Naive thymus-derived CD4-positive, alpha-beta T cell (primary cell): ENCODE results near the gene APPL2. TPM values are rescaled to one million over a fixed set of nuclear protein-coding genes. Genes with fewer than 3 reads are reported as not detected.

Source experiments
- ATAC-seq: fragments of 150-1000 bp; cut with Tn5 transposase; 2 replicates; pipeline ENCODE4 v1.10.0; 2021; ENCODE audit warnings: mild to moderate bottlenecking, moderate library complexity
- CTCF ChIA-PET: fragments of 350-600 bp; sonication (Branson Sonifier 250); formaldehyde crosslinking; loops from one replicate; lab custom pipeline; 2021; ENCODE audit warnings: antibody characterized with exemption; lab: Charles Lee
- POLR2A ChIA-PET: fragments of 350-600 bp; sonication (Branson Sonifier 250); formaldehyde crosslinking; loops from one replicate; lab custom pipeline; 2021; ENCODE audit warnings: antibody characterized with exemption, inconsistent platforms; lab: Charles Lee
- DNase-seq, 9 donors: peaks; one replicate each; pipeline versions ENCODE4 v3.0.0 to v3.0.0-alpha.2; 2020 to 2022; ENCODE audit warnings: mixed read lengths in 1 of 9
- H3K27ac ChIP-seq: one replicate; pipeline ENCODE4 v1.7.0; 2013; ENCODE audit warnings: mild to moderate bottlenecking, low read depth, low read length, moderate library complexity
- H3K27me3 ChIP-seq, 2 donors: one replicate each; pipeline ENCODE4 v1.7.0; 2013; ENCODE audit warnings: low read length in 2 of 2, mild to moderate bottlenecking in 2 of 2, moderate library complexity in 2 of 2; ENCODE audit not compliant: control insufficient read depth in 2 of 2, insufficient read depth in 2 of 2
- H3K36me3 ChIP-seq, 3 experiments: 1 replicate in 2 of 3; 2 replicates in 1 of 3; pipeline ENCODE4 v1.7.0; 2013; ENCODE audit warnings: low read length in 3 of 3, mild to moderate bottlenecking in 3 of 3, moderate library complexity in 1 of 3; ENCODE audit not compliant: insufficient read depth in 3 of 3, control insufficient read depth in 2 of 3
- H3K4me1 ChIP-seq, 2 donors: one replicate each; pipeline ENCODE4 v1.7.0; 2013; ENCODE audit warnings: low read length in 2 of 2, mild to moderate bottlenecking in 2 of 2, moderate library complexity in 1 of 2; ENCODE audit not compliant: control insufficient read depth in 2 of 2, insufficient read depth in 2 of 2
- H3K4me3 ChIP-seq: 2 replicates; pipeline ENCODE4 v1.7.0; 2013; ENCODE audit warnings: mild to moderate bottlenecking, low read length
- H3K9me3 ChIP-seq, 3 experiments: 1 replicate in 2 of 3; 2 replicates in 1 of 3; pipeline ENCODE4 v1.7.0; 2013; ENCODE audit warnings: low read length in 3 of 3; ENCODE audit not compliant: control insufficient read depth in 2 of 3
- H3K27ac Mint-ChIP-seq, 9 donors: one replicate each; pipeline ENCODE4 v1.8.0; 2020 to 2022; ENCODE audit warnings: mixed read lengths in 9 of 9, mild to moderate bottlenecking in 8 of 9, moderate library complexity in 5 of 9, inconsistent platforms in 2 of 9
- H3K27me3 Mint-ChIP-seq, 5 donors: one replicate each; pipeline ENCODE4 v1.8.0; 2021 to 2022; ENCODE audit warnings: mixed read lengths in 5 of 5, mild to moderate bottlenecking in 1 of 5
- H3K36me3 Mint-ChIP-seq, 5 donors: one replicate each; pipeline ENCODE4 v1.8.0; 2020 to 2022; ENCODE audit warnings: mixed read lengths in 5 of 5, mild to moderate bottlenecking in 3 of 5, inconsistent platforms in 1 of 5
- H3K4me1 Mint-ChIP-seq, 7 donors: one replicate each; pipeline ENCODE4 v1.8.0; 2020 to 2022; ENCODE audit warnings: mixed read lengths in 7 of 7, mild to moderate bottlenecking in 3 of 7, inconsistent platforms in 1 of 7
- H3K4me3 Mint-ChIP-seq, 10 donors: one replicate each; pipeline ENCODE4 v1.8.0; 2020 to 2022; ENCODE audit warnings: mild to moderate bottlenecking in 10 of 10, mixed read lengths in 10 of 10, moderate library complexity in 6 of 10, inconsistent platforms in 2 of 10
- H3K9me3 Mint-ChIP-seq, 11 donors: one replicate each; pipeline ENCODE4 v1.8.0; 2020 to 2022; ENCODE audit warnings: mixed read lengths in 11 of 11, mild to moderate bottlenecking in 4 of 11, inconsistent platforms in 1 of 11, moderate library complexity in 1 of 11
- intact Hi-C, 2 donors: fragments of 100-400 bp; cut with micrococcal nuclease; formaldehyde crosslinking; loops; one replicate each; pipeline ENCODE4 v1.15.1; 2023
- polyA plus RNA-seq, 2 donors: library from polyadenylated mRNA; unstranded; fragments of 300-500 nt; fragmentation: Illumina TruSeq; gene quantifications; one replicate each; pipeline ENCODE4 v1.2.3, GENCODE V29; 2021
- total RNA-seq, 6 experiments: library from RNA in 5 of 6; stranded (reverse) in 5 of 6; gene quantifications; 1 replicate in 5 of 6; 2 replicates in 1 of 6; pipeline ENCODE4 v1.2.3 and lab custom pipeline; 2021 to 2026

The APPL2 gene, protein sequence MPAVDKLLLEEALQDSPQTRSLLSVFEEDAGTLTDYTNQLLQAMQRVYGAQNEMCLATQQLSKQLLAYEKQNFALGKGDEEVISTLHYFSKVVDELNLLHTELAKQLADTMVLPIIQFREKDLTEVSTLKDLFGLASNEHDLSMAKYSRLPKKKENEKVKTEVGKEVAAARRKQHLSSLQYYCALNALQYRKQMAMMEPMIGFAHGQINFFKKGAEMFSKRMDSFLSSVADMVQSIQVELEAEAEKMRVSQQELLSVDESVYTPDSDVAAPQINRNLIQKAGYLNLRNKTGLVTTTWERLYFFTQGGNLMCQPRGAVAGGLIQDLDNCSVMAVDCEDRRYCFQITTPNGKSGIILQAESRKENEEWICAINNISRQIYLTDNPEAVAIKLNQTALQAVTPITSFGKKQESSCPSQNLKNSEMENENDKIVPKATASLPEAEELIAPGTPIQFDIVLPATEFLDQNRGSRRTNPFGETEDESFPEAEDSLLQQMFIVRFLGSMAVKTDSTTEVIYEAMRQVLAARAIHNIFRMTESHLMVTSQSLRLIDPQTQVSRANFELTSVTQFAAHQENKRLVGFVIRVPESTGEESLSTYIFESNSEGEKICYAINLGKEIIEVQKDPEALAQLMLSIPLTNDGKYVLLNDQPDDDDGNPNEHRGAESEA
- total RNA-seq (10 to 100 TPM; 31.6 to 74.5 (median 58.3) TPM), polyA plus RNA-seq (10 to 100 TPM; 10.1 to 27.1 TPM), total RNA-seq (lab: John Stamatoyannopoulos, UW) (49.7 reads per million, percentile 71 among the genes with 10 or more reads in this experiment)

DNA sequence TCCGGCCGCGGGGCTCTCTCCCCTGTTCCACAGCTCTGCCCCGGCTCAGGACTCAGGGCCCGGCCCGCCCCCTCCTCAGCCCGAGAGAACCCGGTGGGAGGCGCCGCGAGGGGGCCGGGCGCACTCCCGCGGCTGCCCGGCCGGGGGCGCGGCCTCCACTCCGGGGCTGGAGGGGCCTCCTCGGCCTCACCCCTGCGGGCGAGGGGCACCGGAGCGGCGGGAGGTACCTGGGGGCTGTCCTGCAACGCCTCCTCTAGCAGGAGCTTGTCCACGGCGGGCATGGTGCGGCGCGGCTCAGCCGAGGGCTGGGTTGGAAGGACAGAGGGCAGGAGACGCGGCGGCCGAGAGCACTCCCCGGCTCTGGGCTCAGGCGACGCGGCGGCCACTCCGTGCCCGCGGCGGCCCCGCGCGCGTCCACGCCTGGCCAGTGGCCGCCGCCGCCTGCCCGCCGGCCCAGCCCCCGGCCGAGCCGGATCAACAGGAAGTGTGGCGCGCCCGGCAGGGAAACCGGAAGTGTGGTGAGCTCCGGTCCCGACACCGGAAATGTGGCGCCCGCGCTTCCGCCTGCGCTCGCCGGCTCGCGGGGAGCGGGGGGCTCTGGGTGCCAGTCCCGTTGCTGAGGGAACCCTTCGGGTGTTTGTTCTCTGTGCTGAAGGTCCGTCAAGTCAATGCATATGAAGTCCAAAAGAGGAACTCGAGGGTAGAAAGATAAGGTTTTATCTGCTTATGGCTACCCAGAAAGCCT, at the start of gene APPL2:
Gene APPL2, minus strand, starts transcription at position 443 of the 745 bp plus-strand sequence. Its CDS starts 162 bp downstream, at position 281.
- Mint-ChIP-seq H3K4me1 (peaks cover 42 to 54% (median 48%) of the 10 kb centered on the region in 7 donors), H3K27ac (peak within 1 kb of the TSS; percentile 86 to 96 (median 91)), H3K4me3 (peak within 1 kb of the TSS in 9 of 10 donors; percentile 89 to 95 (median 93)), H3K36me3 (peaks cover 0 to 13% (median 3%) of the 10 kb centered on the region in 5 donors), H3K27me3 (peaks cover 0 to 3% (median 0%) of the 10 kb centered on the region in 5 donors), H3K9me3 (no peaks in the 10 kb centered on the region)
- peak; percentile 52 to 81 (median 71) for DNase-seq
- CTCF ChIA-PET, result no interaction called here
- Histone ChIP-seq H3K36me3 (peaks cover 0 to 5% (median 0%) of the 10 kb centered on the region in 3 experiments), H3K27me3 (no peaks in the 10 kb centered on the region), H3K4me1 (peaks cover 25 to 39% of the 10 kb centered on the region in 2 donors), H3K4me3 (peak within 1 kb of the TSS; percentile 71), H3K27ac (peak within 1 kb of the TSS; percentile 78), H3K9me3 (no peaks in the 10 kb centered on the region)
- POLR2A ChIA-PET, result interaction anchor here (0.9 to 3.9 kb wide), 9 partner anchors 9 to 1307 kb away, joined by 3 to 16 read pairs (median 5); partner anchors contain the start of genes C12orf75 and WASHC4
- ATAC-seq, result peak; percentile 86
- intact Hi-C loops, result loop anchor here (1.0 to 10.0 kb wide), 17 partner anchors 10 to 1395 kb away; partner anchors contain the start of genes C12orf75 (in 2 of the 2), HSP90B1 (in 2 of the 2), SLC41A2 (in 2 of the 2) and WASHC4 (in 2 of the 2)

DNA sequence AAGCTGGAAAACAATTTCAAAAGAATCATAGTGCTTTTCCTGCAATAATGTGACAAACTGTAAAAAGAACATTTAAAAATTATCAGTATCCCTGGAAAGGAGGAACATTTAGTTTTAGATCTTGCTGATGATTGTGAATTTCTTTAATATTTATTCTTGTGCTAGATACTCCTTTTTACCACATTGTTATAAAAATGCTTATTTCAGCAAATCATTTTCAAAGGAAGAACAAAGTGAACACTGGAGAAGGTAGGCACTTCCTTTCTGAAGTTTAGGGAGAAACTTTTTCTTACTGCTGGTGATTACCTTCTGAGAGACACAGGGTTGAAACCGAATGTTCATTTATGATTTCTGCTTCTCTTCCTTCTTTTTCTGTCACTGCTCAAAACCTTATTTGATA, 49.4 kb upstream of the APPL2 start:
- no peaks in the 10 kb centered on the region for H3K4me1 ChIP-seq
- Mint-ChIP-seq H3K9me3 (peaks cover 0 to 11% (median 0%) of the 10 kb centered on the region in 11 donors), H3K27me3 (peaks cover 8 to 25% (median 9%) of the 10 kb centered on the region in 5 donors), H3K36me3 (peaks cover 0 to 3% (median 0%) of the 10 kb centered on the region in 5 donors), H3K27ac (no peak overlapping the region), H3K4me1 (no peaks in the 10 kb centered on the region), H3K4me3 (no peak overlapping the region)
- no peaks in the 10 kb centered on the region for H3K9me3 ChIP-seq
- ATAC-seq (no peak), DNase-seq (no peak)
- intact Hi-C loops, result no loop called here
- ChIA-PET POLR2A (no interaction called here), CTCF (interaction anchor here (0.6 kb wide), 2 partner anchors 12 to 1124 kb away, joined by 3 to 4 read pairs; no protein-coding TSS in a partner anchor)
- no peak overlapping the region for H3K4me3 ChIP-seq
- no peaks in the 10 kb centered on the region for H3K36me3 ChIP-seq
- H3K27ac ChIP-seq, result no peak overlapping the region
- H3K27me3 ChIP-seq, result no peaks in the 10 kb centered on the region

DNA sequence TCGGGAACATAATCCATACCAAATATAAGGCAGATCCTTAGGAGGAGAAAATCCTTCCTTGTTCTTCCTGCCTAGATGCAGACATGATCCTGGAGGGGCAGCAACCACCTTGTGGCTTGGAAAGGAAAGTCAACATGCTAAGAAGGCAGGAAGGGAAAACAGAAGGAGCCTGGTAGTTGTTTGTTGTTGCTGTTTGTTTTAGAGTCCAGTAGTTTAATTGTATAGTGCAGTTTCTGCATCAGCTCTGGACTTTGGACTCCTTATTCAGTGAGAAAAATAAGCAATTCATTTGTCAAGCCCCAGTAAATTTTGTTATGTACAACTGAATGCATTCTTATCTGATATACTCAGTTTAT, 45.7 kb upstream of the APPL2 start:
- ATAC-seq (no peak), DNase-seq (no peak)
- peaks cover 0 to 3% (median 0%) of the 10 kb centered on the region in 5 donors for H3K36me3 Mint-ChIP-seq
- Histone ChIP-seq H3K36me3 (no peaks in the 10 kb centered on the region), H3K9me3 (no peaks in the 10 kb centered on the region), H3K4me3 (no peak overlapping the region), H3K27me3 (no peaks in the 10 kb centered on the region), H3K27ac (no peak overlapping the region), H3K4me1 (no peaks in the 10 kb centered on the region)
- peaks cover 8 to 25% (median 9%) of the 10 kb centered on the region in 5 donors for H3K27me3 Mint-ChIP-seq
- H3K27ac Mint-ChIP-seq, result no peak overlapping the region
- H3K9me3 Mint-ChIP-seq, result peaks cover 0 to 11% (median 0%) of the 10 kb centered on the region in 11 donors
- ChIA-PET POLR2A (no interaction called here), CTCF (interaction anchor here (1.1 kb wide), 1 partner anchor 102 kb away, joined by 4 read pairs; no protein-coding TSS in a partner anchor)
- peaks cover 0 to under 1% (median 0%) of the 10 kb centered on the region in 7 donors for H3K4me1 Mint-ChIP-seq
- H3K4me3 Mint-ChIP-seq, result no peak overlapping the region
- intact Hi-C loops, result no loop called here

DNA sequence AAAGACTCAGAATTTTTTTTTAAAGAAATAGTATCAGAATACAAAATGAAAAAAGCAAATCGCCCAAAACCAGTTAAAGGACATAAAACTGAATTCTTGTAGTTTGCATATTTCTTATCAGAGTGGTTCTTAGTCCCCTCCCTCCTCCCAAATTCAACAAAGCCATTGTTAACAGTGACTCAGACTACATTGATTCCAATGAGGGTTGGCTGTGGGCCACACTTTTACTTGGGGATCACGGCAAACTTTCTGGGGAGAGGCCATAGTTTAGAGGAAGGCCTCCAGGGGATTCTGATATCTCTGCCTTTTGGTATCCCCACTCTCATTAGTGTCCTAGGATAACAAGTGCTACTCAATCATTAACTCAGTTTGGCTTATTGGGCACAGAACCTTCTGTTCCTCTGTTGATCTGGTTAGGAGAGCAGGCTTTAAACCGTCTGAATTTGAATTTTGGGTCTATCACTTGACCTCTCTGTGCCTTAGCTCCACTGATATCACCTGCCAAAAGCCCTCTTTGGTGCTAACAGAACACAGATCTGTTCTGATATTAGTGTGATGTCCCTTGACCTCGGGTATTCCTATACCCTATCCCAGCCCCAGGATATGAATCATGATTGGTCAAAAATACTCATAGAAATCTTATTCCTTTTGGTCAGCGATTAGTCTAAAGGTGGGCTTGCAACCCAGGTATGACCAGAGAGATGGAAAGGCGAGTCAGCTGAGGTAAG, 45.2 kb upstream of the APPL2 start:
- H3K36me3 ChIP-seq, result no peaks in the 10 kb centered on the region
- Mint-ChIP-seq H3K4me1 (peaks cover 0 to 6% (median 0%) of the 10 kb centered on the region in 7 donors), H3K4me3 (no peak overlapping the region), H3K27me3 (peaks cover 5 to 21% (median 8%) of the 10 kb centered on the region in 5 donors), H3K36me3 (peaks cover 0 to 3% (median 0%) of the 10 kb centered on the region in 5 donors), H3K27ac (no peak overlapping the region), H3K9me3 (peaks cover 0 to 11% (median 0%) of the 10 kb centered on the region in 11 donors)
- H3K27me3 ChIP-seq, result no peaks in the 10 kb centered on the region
- no peak overlapping the region for H3K4me3 ChIP-seq
- H3K4me1 ChIP-seq, result no peaks in the 10 kb centered on the region
- DNase-seq, result no peak
- no peaks in the 10 kb centered on the region for H3K9me3 ChIP-seq
- intact Hi-C loops, result no loop called here
- H3K27ac ChIP-seq, result no peak overlapping the region
- POLR2A ChIA-PET, result no interaction called here
- ATAC-seq, result no peak
- CTCF ChIA-PET, result interaction anchor here (1.1 kb wide), 1 partner anchor 102 kb away, joined by 4 read pairs; no protein-coding TSS in a partner anchor

DNA sequence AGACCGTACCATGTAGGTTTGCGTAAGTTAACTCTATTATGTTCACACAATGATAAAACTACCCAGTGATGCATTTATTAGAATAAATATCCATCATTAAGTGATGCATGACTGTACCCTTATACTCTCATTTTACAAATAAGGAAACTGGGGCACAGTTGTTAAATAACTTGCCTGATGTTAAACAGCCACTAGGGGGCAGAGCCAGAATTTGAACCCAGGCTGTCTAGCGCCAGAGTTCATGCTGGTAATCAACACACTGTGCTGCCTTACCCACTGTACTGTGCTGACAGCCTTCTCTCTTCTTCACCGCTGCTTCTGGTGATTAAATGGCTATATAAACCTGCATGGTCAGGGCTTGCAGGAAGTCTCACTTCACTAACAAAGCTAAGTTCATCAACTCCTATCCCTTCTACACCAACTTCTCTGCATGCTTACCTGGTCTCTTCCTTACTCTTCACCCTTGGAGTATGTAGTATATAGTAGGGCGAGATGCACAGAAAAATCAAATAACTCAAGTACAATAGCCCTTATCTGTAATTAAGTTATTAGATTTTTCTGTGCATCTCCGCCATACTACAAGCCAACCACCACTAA, 43.6 kb upstream of the APPL2 start:
- H3K9me3 Mint-ChIP-seq, result peaks cover 0 to 6% (median 0%) of the 10 kb centered on the region in 11 donors
- Histone ChIP-seq H3K36me3 (no peaks in the 10 kb centered on the region), H3K4me1 (no peaks in the 10 kb centered on the region), H3K9me3 (no peaks in the 10 kb centered on the region), H3K4me3 (no peak overlapping the region), H3K27me3 (no peaks in the 10 kb centered on the region), H3K27ac (no peak overlapping the region)
- peaks cover 0 to 6% (median 0%) of the 10 kb centered on the region in 7 donors for H3K4me1 Mint-ChIP-seq
- DNase-seq (peak in 6 of 9 donors; percentile 10 to 39 (median 25)), ATAC-seq (peak; percentile 72)
- H3K27me3 Mint-ChIP-seq, result peaks cover 0 to 14% (median 4%) of the 10 kb centered on the region in 5 donors
- intact Hi-C loops, result loop anchor here (1.0 to 5.0 kb wide), 2 partner anchors 53 to 104 kb away; partner anchors contain the start of gene C12orf75 (in 1 of the 2)
- H3K27ac Mint-ChIP-seq, result no peak overlapping the region
- H3K36me3 Mint-ChIP-seq, result peaks cover 0 to 4% (median 0%) of the 10 kb centered on the region in 5 donors
- no peak overlapping the region for H3K4me3 Mint-ChIP-seq
- ChIA-PET CTCF (interaction anchor here (1.0 kb wide), 1 partner anchor 104 kb away, joined by 4 read pairs; no protein-coding TSS in a partner anchor), POLR2A (no interaction called here)
